G401.6 (cell line): ENCODE measurements around the gene NRDC.
A peak's percentile ranks its signal among the peaks of the same experiment; 100 is the strongest.
"Not testable (repeated sequence)": the region's sequence is repeated elsewhere in the genome, so short reads cannot be mapped to it uniquely, and the experiment has no call there.

Experiments used
- FAIRE-seq: peaks from 2 replicates; lab custom pipeline; 2012; peaks lifted over from hg19 to GRCh38; lab: Jason Lieb, UNC

Gene NRDC

GRCh38 chr1:51878616-51879336 lies at the start of gene NRDC:
TSS of gene NRDC (minus strand) at chr1:51878727. CDS start at chr1:51878615, 112 bp downstream.
- peak; percentile 99 for FAIRE-seq

GRCh38 chr1:51927029-51927428 lies 48.5 kb upstream of the NRDC start:
- FAIRE-seq: no peak

GRCh38 chr1:51926171-51926812 lies 47.8 kb upstream of the NRDC start:
- peak; percentile 6 for FAIRE-seq

- FAIRE-seq: no peak
Observed at GRCh38 chr1:51924455-51924854, 45.9 kb upstream of the NRDC start.

- no peak for FAIRE-seq
Observed at GRCh38 chr1:51922040-51922439, 43.5 kb upstream of the NRDC start.

- no peak for FAIRE-seq
Observed at GRCh38 chr1:51920130-51920529, 41.6 kb upstream of the NRDC start.

GRCh38 chr1:51919684-51920083 lies 41.2 kb upstream of the NRDC start:
- FAIRE-seq: no peak

- no peak for FAIRE-seq
Observed at GRCh38 chr1:51916587-51917405, 38.3 kb upstream of the NRDC start.

- FAIRE-seq: no peak
Observed at GRCh38 chr1:51915951-51916350, 37.4 kb upstream of the NRDC start.

- no peak for FAIRE-seq
Observed at GRCh38 chr1:51912881-51913280, 34.4 kb upstream of the NRDC start.

- FAIRE-seq: no peak
Observed at GRCh38 chr1:51910221-51911000, 31.9 kb upstream of the NRDC start.

GRCh38 chr1:51908499-51908898 lies 30.0 kb upstream of the NRDC start:
- no peak for FAIRE-seq

GRCh38 chr1:51907079-51907702 lies 28.7 kb upstream of the NRDC start:
- FAIRE-seq: no peak

GRCh38 chr1:51906306-51907078 lies 28.0 kb upstream of the NRDC start:
- no peak for FAIRE-seq

GRCh38 chr1:51902456-51902855 lies 23.9 kb upstream of the NRDC start:
- no peak for FAIRE-seq

GRCh38 chr1:51901151-51901550 lies 22.6 kb upstream of the NRDC start:
- no peak for FAIRE-seq

GRCh38 chr1:51899022-51899421 lies 20.5 kb upstream of the NRDC start:
- FAIRE-seq: no peak

- no peak for FAIRE-seq
Observed at GRCh38 chr1:51898090-51898734, 19.7 kb upstream of the NRDC start.

GRCh38 chr1:51897699-51898031 lies 19.1 kb upstream of the NRDC start:
- FAIRE-seq: no peak

GRCh38 chr1:51894748-51895147 lies 16.2 kb upstream of the NRDC start:
- not testable (repeated sequence) for FAIRE-seq

GRCh38 chr1:51878308-51878615 lies 265 bp downstream of the NRDC start:
- FAIRE-seq: no peak
